PFSK-1 (cell line): ENCODE results near the gene TLL1.

Source experiments
- FOXP2 ChIP-seq: optimal IDR thresholded peaks from 2 replicates; pipeline ENCODE3; 2011; ENCODE audit warnings: borderline replicate concordance, control low read depth, inconsistent platforms; ENCODE audit not compliant: insufficient read depth; ENCODE audit errors: extremely low read length, extremely low read depth
- POLR2AphosphoS5 ChIP-seq: IDR thresholded peaks from 2 replicates; pipeline ENCODE4 v1.6.1; 2012; ENCODE audit warnings: low read depth, mild to moderate bottlenecking, control low read depth, low read length, moderate library complexity
- REST ChIP-seq, 2 experiments: IDR thresholded peaks; 2 replicates each; pipeline versions ENCODE4 v1.6.1 to v1.8.0; 2011 to 2012; ENCODE audit warnings: low read depth in 2 of 2, low read length in 2 of 2, control low read depth in 1 of 2, inconsistent platforms in 1 of 2, mild to moderate bottlenecking in 1 of 2, moderate library complexity in 1 of 2; ENCODE audit not compliant: insufficient read depth in 1 of 2
- SIN3A ChIP-seq: IDR thresholded peaks from 2 replicates; pipeline ENCODE4 v1.6.1; 2012; ENCODE audit warnings: mild to moderate bottlenecking, low read length, moderate library complexity, borderline replicate concordance; ENCODE audit not compliant: insufficient read depth
- TAF1 ChIP-seq: IDR thresholded peaks from 2 replicates; pipeline ENCODE4 v1.6.1; 2012; ENCODE audit warnings: low read length, control low read depth, borderline replicate concordance; ENCODE audit not compliant: insufficient read depth

TLL1 gene

GRCh38 chr4:166091912-166092510, 219.0 kb downstream of the TLL1 start:
- TF ChIP-seq TAF1 = no peak
- no peak for TF ChIP-seq POLR2AphosphoS5
- TF ChIP-seq SIN3A = no peak
- no peak for TF ChIP-seq FOXP2
- TF ChIP-seq REST (IDR thresholded peaks at IDR 0.05; ENCODE audit: insufficient read depth in 1 of 2, low read depth in 2 of 2, low read length in 2 of 2) = no peak

- TF ChIP-seq POLR2AphosphoS5 (no peak), REST (IDR thresholded peaks at IDR 0.05; ENCODE audit: insufficient read depth in 1 of 2, low read depth in 2 of 2, low read length in 2 of 2) (no peak), TAF1 (no peak), SIN3A (no peak), FOXP2 (no peak)
Measured at GRCh38 chr4:166092797-166093290, 219.8 kb downstream of the TLL1 start.

- no peak for TF ChIP-seq FOXP2
- TF ChIP-seq POLR2AphosphoS5 = no peak
- no peak for TF ChIP-seq SIN3A
- TF ChIP-seq REST (IDR thresholded peaks at IDR 0.05; ENCODE audit: insufficient read depth in 1 of 2, low read depth in 2 of 2, low read length in 2 of 2) = no peak
Measured at GRCh38 chr4:166104623-166105022, 231.6 kb downstream of the TLL1 start.

- no peak for TF ChIP-seq REST (IDR thresholded peaks at IDR 0.05; ENCODE audit: insufficient read depth in 1 of 2, low read depth in 2 of 2, low read length in 2 of 2)
- no peak for TF ChIP-seq FOXP2
- no peak for TF ChIP-seq POLR2AphosphoS5
- TF ChIP-seq SIN3A = no peak
Measured at GRCh38 chr4:166121897-166122296, 248.9 kb downstream of the TLL1 start.

- no peak for TF ChIP-seq REST (IDR thresholded peaks at IDR 0.05; ENCODE audit: insufficient read depth in 1 of 2, low read depth in 2 of 2, low read length in 2 of 2)
- TF ChIP-seq SIN3A = no peak
- TF ChIP-seq TAF1 = no peak
- TF ChIP-seq POLR2AphosphoS5 = no peak
Measured at GRCh38 chr4:166123546-166123945, 250.5 kb downstream of the TLL1 start.
